ACHN (cell line): ENCODE results near the gene RELN.

Source experiments
- DNase-seq: peaks from one replicate; pipeline ENCODE4 v3.0.0-alpha.2; 2015
- in situ Hi-C: cut with HindIII; loops from 2 replicates; pipeline ENCODE4 v1.10.0; 2017; ENCODE audit warnings: low sequenced_read_pairs, low pct_ligation_motif_present, low pct_unique_long_range_greater_than_20kb

Gene RELN

GRCh38 chr7:103773726-103774125, 215.7 kb downstream of the RELN start:
- in situ Hi-C loops, result no loop called here
- DNase-seq, result no peak

- no peak for DNase-seq
- in situ Hi-C loops, result no loop called here
Measured at GRCh38 chr7:103772171-103772773, 217.2 kb downstream of the RELN start.

- in situ Hi-C loops, result no loop called here
- DNase-seq, result no peak
Measured at GRCh38 chr7:103771294-103771693, 218.2 kb downstream of the RELN start.

- no peak for DNase-seq
- in situ Hi-C loops, result no loop called here
Measured at GRCh38 chr7:103766660-103767059, 222.8 kb downstream of the RELN start.

GRCh38 chr7:103765901-103766300, 223.6 kb downstream of the RELN start:
- no peak for DNase-seq

GRCh38 chr7:103764901-103765300, 224.6 kb downstream of the RELN start:
- in situ Hi-C loops, result no loop called here
- DNase-seq, result no peak

More at GRCh38 chr7:103765901-103766300, 223.6 kb downstream of the RELN start:
- in situ Hi-C loops, result no loop called here

GRCh38 chr7:103762877-103763276, 226.6 kb downstream of the RELN start:
- DNase-seq, result no peak
- in situ Hi-C loops, result no loop called here

- in situ Hi-C loops, result no loop called here
- DNase-seq, result no peak
Measured at GRCh38 chr7:103762065-103762760, 227.2 kb downstream of the RELN start.

- peak; percentile 32 for DNase-seq
- in situ Hi-C loops, result no loop called here
Measured at GRCh38 chr7:103752995-103753394, 236.5 kb downstream of the RELN start.

GRCh38 chr7:103751311-103751880, 238.1 kb downstream of the RELN start:
- no peak for DNase-seq
- in situ Hi-C loops, result no loop called here

- DNase-seq, result no peak
- in situ Hi-C loops, result no loop called here
Measured at GRCh38 chr7:103748680-103749079, 240.8 kb downstream of the RELN start.

- DNase-seq, result peak; percentile 36
Measured at GRCh38 chr7:103735377-103735776, 254.1 kb downstream of the RELN start.

GRCh38 chr7:103731169-103731568, 258.3 kb downstream of the RELN start:
- in situ Hi-C loops, result no loop called here
- DNase-seq, result no peak

More at GRCh38 chr7:103735377-103735776, 254.1 kb downstream of the RELN start:
- in situ Hi-C loops, result no loop called here

GRCh38 chr7:103729026-103729425, 260.4 kb downstream of the RELN start:
- in situ Hi-C loops, result no loop called here
- no peak for DNase-seq

GRCh38 chr7:103727982-103728610, 261.4 kb downstream of the RELN start:
- no peak for DNase-seq
- in situ Hi-C loops, result no loop called here

GRCh38 chr7:103719070-103719469, 270.4 kb downstream of the RELN start:
- no peak for DNase-seq
- in situ Hi-C loops, result no loop called here

GRCh38 chr7:103718482-103719061, 270.9 kb downstream of the RELN start:
- in situ Hi-C loops, result no loop called here
- peak; percentile 27 for DNase-seq

GRCh38 chr7:103717574-103717973, 271.9 kb downstream of the RELN start:
- no peak for DNase-seq
- in situ Hi-C loops, result no loop called here
